ENCODE measurements around the gene UGT1A9.

GRCh38 chr2:233807215-233807865 lies 135.6 kb downstream of the UGT1A9 start:
- no peak for TF ChIP-seq CTCF (IDR thresholded peaks at IDR 0.05; ENCODE audit: poor library complexity, severe bottlenecking)
- TF ChIP-seq RAD21 (conservative IDR thresholded peaks at IDR 0.05) = no peak
- TF ChIP-seq EP300 (conservative IDR thresholded peaks at IDR 0.05; ENCODE audit: poor library complexity, severe bottlenecking) = no peak

Data from neural cell (in vitro differentiated cells).